OCI-M1 (cell line): ENCODE measurements around the gene MFGE8.
"Not testable (repeated sequence)": the region's sequence is repeated elsewhere in the genome, so short reads cannot be mapped to it uniquely, and the experiment has no call there.

Experiments used
- DNase-seq: peaks from one replicate; lab custom pipeline; 2025; lab: John Stamatoyannopoulos, UW

MFGE8 gene

GRCh38 chr15:88913017-88913849 is at the start of gene MFGE8:
MFGE8 (minus strand) TSS chr15:88913379; CDS start chr15:88913319, 60 bp downstream.
- DNase-seq: peak; percentile 71

GRCh38 chr15:88959445-88959844 is 46.3 kb upstream of the MFGE8 start:
- no peak for DNase-seq

- DNase-seq: no peak
These were observed 43.7 kb upstream of the MFGE8 start for GRCh38 chr15:88956906-88957305.

- no peak for DNase-seq
These were observed 43.1 kb upstream of the MFGE8 start for GRCh38 chr15:88956263-88956662.

- DNase-seq: no peak
These were observed 41.5 kb upstream of the MFGE8 start for GRCh38 chr15:88954431-88955277.

GRCh38 chr15:88950600-88951160 is 37.5 kb upstream of the MFGE8 start:
- DNase-seq: no peak

- DNase-seq: no peak
These were observed 36.7 kb upstream of the MFGE8 start for GRCh38 chr15:88949734-88950400.

- DNase-seq: no peak
These were observed 27.0 kb upstream of the MFGE8 start for GRCh38 chr15:88940110-88940675.

- no peak for DNase-seq
These were observed 26.3 kb upstream of the MFGE8 start for GRCh38 chr15:88939486-88939806.

- no peak for DNase-seq
These were observed 25.8 kb upstream of the MFGE8 start for GRCh38 chr15:88938802-88939485.

- not testable (repeated sequence) for DNase-seq
These were observed 21.3 kb upstream of the MFGE8 start for GRCh38 chr15:88934449-88934848.

GRCh38 chr15:88932875-88933330 is 19.7 kb upstream of the MFGE8 start:
- no peak for DNase-seq

- DNase-seq: no peak
These were observed 19.2 kb upstream of the MFGE8 start for GRCh38 chr15:88932271-88932874.

GRCh38 chr15:88930579-88930978 is 17.4 kb upstream of the MFGE8 start:
- DNase-seq: no peak

GRCh38 chr15:88929358-88930098 is 16.3 kb upstream of the MFGE8 start:
- DNase-seq: not testable (repeated sequence)

- not testable (repeated sequence) for DNase-seq
These were observed 15.0 kb upstream of the MFGE8 start for GRCh38 chr15:88928192-88928591.

- not testable (repeated sequence) for DNase-seq
These were observed 12.5 kb upstream of the MFGE8 start for GRCh38 chr15:88925648-88926047.

- DNase-seq: not testable (repeated sequence)
These were observed 7.8 kb upstream of the MFGE8 start for GRCh38 chr15:88920892-88921435.

- no peak for DNase-seq
These were observed 7.2 kb upstream of the MFGE8 start for GRCh38 chr15:88920186-88920891.
